Lower lobe of right lung (tissue), 2 donors: ENCODE measurements around the gene E2F7. TPM values are rescaled to one million over a fixed set of nuclear protein-coding genes. Genes with fewer than 3 reads are reported as not detected.
A peak's percentile ranks its signal among the peaks of the same experiment; 100 is the strongest.

Experiments
- ATAC-seq, 2 donors: fragments of 200-7000 bp; cut with Tn5 transposase; one replicate each; pipeline ENCODE4 v1.9.1; 2020 to 2022; ENCODE audit warnings: mild to moderate bottlenecking in 2 of 2, moderate library complexity in 2 of 2
- DNase-seq: peaks from one replicate; pipeline ENCODE4 v3.0.0-alpha.2; 2020
- H3K27ac ChIP-seq: fragments of 200-600 bp; one replicate; pipeline ENCODE4 v1.8.0; 2022
- H3K27me3 ChIP-seq: fragments of 200-600 bp; one replicate; pipeline ENCODE4 v1.8.0; 2022; ENCODE audit warnings: low read depth
- H3K36me3 ChIP-seq: fragments of 200-600 bp; one replicate; pipeline ENCODE4 v1.8.0; 2022; ENCODE audit warnings: mild to moderate bottlenecking
- H3K4me1 ChIP-seq: fragments of 200-600 bp; one replicate; pipeline ENCODE4 v1.8.0; 2022
- H3K4me3 ChIP-seq: fragments of 200-600 bp; one replicate; pipeline ENCODE4 v1.8.0; 2022; ENCODE audit warnings: mild to moderate bottlenecking
- H3K9me3 ChIP-seq: fragments of 200-600 bp; one replicate; pipeline ENCODE4 v1.8.0; 2022
- intact Hi-C: fragments of 100-400 bp; cut with DNase I; formaldehyde crosslinking; loops from one replicate; pipeline ENCODE4 v1.11.0; 2022
- total RNA-seq: library from RNA; stranded (reverse); fragmentation: NEBNext Ultra II Directional; extraction: Animal tissue kit (Norgen Biotek cat#: 25700); gene quantifications from one replicate; pipeline ENCODE4 v1.2.1, GENCODE V29; 2021
- TF ChIP-seq, protein P1 (sequence below): fragments of 200-600 bp; IDR thresholded peaks from one replicate; pipeline ENCODE4 v1.8.0; 2022; ENCODE audit warnings: antibody characterized with exemption, mild to moderate bottlenecking
- donor health status: DM: no; HTN: yes; CAD: no; lungs with severe emphysema.

The E2F7 gene
- total RNA-seq, 1 donor from 2014 or later, result 1.0 TPM

DNA sequence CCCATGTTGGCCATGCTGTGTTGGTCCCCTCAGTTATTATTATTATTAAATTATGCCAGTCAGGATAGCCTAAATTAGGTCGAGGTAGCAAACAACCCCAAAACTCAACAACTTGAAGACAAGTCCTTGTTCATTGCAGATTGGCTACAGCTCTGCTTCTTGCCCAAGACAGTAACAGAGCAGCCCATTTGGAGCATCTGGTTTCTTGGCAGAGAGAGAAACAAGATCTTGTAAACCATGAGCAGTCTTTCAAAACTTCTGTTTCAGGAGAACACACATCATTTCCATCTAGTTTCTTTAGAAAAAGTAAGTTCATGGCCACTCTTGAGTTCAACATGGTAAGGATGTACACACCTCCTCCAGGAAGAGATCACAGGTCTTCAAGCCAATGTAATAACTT is 52.3 kb downstream of the E2F7 start:
- no peaks in the 10 kb centered on the region for H3K27me3 ChIP-seq
- peaks cover 6% of the 10 kb centered on the region for H3K4me1 ChIP-seq
- no peaks in the 10 kb centered on the region for H3K9me3 ChIP-seq
- no peak overlapping the region for H3K4me3 ChIP-seq
- intact Hi-C loops, result no loop called here
- H3K36me3 ChIP-seq, result no peaks in the 10 kb centered on the region
- TF ChIP-seq, protein P1, sequence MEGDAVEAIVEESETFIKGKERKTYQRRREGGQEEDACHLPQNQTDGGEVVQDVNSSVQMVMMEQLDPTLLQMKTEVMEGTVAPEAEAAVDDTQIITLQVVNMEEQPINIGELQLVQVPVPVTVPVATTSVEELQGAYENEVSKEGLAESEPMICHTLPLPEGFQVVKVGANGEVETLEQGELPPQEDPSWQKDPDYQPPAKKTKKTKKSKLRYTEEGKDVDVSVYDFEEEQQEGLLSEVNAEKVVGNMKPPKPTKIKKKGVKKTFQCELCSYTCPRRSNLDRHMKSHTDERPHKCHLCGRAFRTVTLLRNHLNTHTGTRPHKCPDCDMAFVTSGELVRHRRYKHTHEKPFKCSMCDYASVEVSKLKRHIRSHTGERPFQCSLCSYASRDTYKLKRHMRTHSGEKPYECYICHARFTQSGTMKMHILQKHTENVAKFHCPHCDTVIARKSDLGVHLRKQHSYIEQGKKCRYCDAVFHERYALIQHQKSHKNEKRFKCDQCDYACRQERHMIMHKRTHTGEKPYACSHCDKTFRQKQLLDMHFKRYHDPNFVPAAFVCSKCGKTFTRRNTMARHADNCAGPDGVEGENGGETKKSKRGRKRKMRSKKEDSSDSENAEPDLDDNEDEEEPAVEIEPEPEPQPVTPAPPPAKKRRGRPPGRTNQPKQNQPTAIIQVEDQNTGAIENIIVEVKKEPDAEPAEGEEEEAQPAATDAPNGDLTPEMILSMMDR, result no peak
- no peak overlapping the region for H3K27ac ChIP-seq
- ATAC-seq (no peak), DNase-seq (no peak)

DNA sequence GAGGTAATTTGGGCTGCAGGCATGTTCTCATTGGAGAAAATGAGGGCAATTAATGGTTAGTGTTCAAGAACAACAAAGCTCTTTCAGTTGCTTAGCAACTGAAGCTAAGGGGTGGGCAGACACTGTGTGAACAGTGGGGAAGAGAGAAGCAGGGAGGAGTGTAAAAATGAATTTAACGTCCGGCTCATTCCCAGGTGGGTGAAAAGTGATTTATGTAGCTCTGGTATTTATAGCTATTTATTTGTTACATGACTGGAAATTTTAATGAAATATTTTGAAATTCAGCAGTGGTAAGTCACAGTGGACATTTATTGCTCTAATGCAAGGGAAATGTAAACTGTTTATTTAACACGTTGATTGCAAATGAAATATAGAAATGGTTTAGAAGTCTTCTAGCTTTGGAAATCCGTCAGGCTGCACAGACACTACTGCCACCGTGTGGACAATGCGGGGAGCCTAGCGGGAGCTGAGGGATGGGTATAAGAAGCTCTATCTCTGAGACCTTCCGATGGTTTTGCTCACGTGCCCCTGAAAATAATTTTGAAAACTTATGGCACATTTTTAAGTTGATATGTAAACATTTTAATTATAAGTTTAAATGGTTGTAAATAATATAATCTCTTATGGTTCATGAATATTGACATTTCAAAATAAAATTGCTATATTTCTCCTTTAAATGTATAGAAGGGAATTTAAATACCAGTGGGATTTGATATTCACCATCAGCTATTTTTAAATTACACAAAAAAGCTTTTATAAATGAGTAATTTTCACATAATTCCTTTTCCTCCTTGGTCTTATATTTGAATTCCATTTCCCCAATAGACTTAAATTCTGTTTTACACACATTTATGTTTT is 54.4 kb downstream of the E2F7 start:
- no peak overlapping the region for H3K4me3 ChIP-seq
- intact Hi-C loops, result no loop called here
- TF ChIP-seq, protein P1, result peak; percentile 97
- DNase-seq, result peak; percentile 57
- no peak overlapping the region for H3K27ac ChIP-seq
- H3K36me3 ChIP-seq, result no peaks in the 10 kb centered on the region
- ATAC-seq, result peak; percentile 75 to 81
- H3K4me1 ChIP-seq, result peaks cover 6% of the 10 kb centered on the region
- no peaks in the 10 kb centered on the region for H3K9me3 ChIP-seq
- no peaks in the 10 kb centered on the region for H3K27me3 ChIP-seq

DNA sequence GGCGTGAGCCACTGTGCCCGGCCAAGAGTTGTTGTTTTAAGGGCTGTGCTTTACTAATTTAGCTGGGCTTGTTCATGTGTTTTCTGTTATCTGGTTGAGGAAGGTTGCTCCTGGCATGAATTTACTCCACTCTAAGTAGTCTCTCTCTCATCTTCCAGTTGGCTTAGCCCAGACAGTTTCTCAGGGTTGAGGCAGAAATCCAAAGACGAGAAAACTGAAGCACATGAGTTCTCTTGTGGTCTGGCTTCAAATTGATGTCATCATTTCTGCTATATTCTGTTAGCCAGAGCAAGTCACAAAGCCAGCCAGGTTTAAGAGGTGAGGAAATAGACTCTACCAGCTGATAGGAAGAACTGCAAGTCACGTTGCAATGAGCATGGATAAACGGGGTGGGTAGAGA is 57.9 kb downstream of the E2F7 start:
- DNase-seq (no peak), ATAC-seq (no peak)
- Histone ChIP-seq H3K36me3 (no peaks in the 10 kb centered on the region), H3K4me3 (no peak overlapping the region), H3K4me1 (peaks cover 6% of the 10 kb centered on the region), H3K27me3 (no peaks in the 10 kb centered on the region), H3K27ac (no peak overlapping the region), H3K9me3 (no peaks in the 10 kb centered on the region)
- TF ChIP-seq, protein P1, result no peak
- intact Hi-C loops, result no loop called here

DNA sequence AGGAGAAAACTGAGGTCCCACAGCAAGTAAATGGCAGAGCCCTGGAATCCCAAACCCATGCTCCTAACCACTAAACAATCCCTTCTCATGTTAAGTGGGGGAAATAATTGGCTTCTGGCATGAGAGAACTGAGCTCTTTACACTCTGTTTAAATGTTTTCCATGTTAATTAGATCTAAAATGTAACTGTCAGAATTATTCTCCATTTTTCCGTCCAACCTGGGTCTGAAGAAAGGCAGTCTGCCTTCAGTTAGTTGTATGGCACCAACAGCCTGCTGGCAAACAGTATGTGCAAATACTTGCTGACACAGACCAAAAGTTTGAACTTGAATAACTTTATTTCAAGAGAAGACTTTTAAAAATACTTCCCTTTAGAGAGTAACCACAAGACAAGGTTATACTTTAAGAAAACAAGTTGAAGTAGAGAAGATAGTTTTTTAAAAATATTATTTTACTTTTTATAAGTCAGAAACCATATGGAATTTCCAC is 59.7 kb downstream of the E2F7 start:
- intact Hi-C loops, result no loop called here
- no peak for ATAC-seq
- H3K36me3 ChIP-seq, result no peaks in the 10 kb centered on the region
- no peak overlapping the region for H3K4me3 ChIP-seq
- no peaks in the 10 kb centered on the region for H3K9me3 ChIP-seq
- no peak for DNase-seq
- TF ChIP-seq, protein P1, result no peak
- no peaks in the 10 kb centered on the region for H3K27me3 ChIP-seq
- no peak overlapping the region for H3K27ac ChIP-seq
- H3K4me1 ChIP-seq, result peaks cover 3% of the 10 kb centered on the region

DNA sequence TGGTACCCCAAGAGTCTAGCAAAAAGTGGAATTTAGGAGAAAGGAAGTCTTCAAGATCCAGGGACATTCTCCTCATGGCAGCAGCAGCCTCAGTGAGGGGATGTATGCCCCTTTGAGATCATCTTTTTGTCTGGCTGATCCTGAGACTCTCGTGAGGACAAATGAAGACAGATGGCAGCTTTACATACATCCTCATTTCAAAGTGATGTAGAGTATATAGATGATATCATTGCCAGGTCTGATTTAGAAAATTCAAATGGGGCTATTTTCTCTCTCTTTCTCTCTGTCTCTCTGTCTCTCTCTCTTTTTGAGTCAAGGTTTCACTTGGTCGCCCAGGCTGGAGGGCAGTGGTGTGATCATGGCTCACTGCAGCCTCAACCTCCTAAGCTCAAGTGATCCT is 61.5 kb downstream of the E2F7 start:
- intact Hi-C loops, result no loop called here
- TF ChIP-seq, protein P1, result no peak
- Histone ChIP-seq H3K4me1 (no peaks in the 10 kb centered on the region), H3K27ac (no peak overlapping the region), H3K9me3 (no peaks in the 10 kb centered on the region), H3K27me3 (no peaks in the 10 kb centered on the region), H3K36me3 (no peaks in the 10 kb centered on the region), H3K4me3 (no peak overlapping the region)
- ATAC-seq (no peak), DNase-seq (no peak)
